HL-60/S4 treated with phorbol 12-myristate 13-acetate at 8.2 ng/mL for 4 days and 3 days (cell line): ENCODE results near the gene SRI.

Experiments
- in situ Hi-C: fragments of 300-500 bp; cut with MboI; formaldehyde crosslinking; loops from 2 replicates; pipeline ENCODE4 v1.15.0; 2022; ENCODE audit warnings: low sequenced_read_pairs

The SRI gene

GRCh38 chr7:88226886-88227516, 7.2 kb upstream of the SRI start:
- in situ Hi-C loops: no loop called here

- in situ Hi-C loops: no loop called here
Measured at GRCh38 chr7:88226201-88226600, 6.4 kb upstream of the SRI start.

- in situ Hi-C loops: no loop called here
Measured at GRCh38 chr7:88224601-88225275, 4.9 kb upstream of the SRI start.

DNA sequence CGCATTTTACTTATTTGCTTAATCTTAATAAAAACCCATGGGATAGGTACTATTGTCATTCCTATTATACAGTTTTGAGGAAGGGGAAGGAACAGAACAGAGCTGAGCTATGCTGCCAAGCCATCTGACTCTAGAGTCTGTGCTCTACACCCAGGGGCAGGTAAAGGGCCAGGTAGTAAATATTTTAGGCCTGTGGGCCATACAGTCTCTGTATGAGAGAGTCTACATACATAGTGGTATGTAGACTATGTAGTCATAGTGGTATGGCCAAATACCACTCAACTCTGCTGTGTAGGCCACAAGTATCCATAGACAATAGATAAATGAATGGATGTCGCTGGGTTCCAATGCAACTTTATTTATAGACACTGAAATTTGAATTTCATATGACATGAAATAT, 3.4 kb upstream of the SRI start:
- in situ Hi-C loops: no loop called here

GRCh38 chr7:88218836-88219605, 817 bp downstream of the SRI start:
- in situ Hi-C loops: no loop called here

DNA sequence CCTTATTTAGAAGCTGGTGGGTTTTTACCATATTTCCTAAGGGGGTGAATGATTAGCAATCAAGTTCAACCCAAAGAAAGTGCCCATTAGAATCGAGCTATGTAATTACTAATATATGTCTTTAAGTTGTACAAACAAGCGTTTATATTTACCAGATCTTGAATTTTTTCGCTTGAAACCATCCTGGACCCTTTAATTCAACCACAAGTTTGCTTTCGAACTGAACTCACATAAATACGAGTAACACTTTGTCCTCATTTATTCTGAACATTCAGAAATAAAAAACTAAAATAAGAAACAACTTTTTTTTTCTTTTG, 1.5 kb downstream of the SRI start:
- in situ Hi-C loops: no loop called here

DNA sequence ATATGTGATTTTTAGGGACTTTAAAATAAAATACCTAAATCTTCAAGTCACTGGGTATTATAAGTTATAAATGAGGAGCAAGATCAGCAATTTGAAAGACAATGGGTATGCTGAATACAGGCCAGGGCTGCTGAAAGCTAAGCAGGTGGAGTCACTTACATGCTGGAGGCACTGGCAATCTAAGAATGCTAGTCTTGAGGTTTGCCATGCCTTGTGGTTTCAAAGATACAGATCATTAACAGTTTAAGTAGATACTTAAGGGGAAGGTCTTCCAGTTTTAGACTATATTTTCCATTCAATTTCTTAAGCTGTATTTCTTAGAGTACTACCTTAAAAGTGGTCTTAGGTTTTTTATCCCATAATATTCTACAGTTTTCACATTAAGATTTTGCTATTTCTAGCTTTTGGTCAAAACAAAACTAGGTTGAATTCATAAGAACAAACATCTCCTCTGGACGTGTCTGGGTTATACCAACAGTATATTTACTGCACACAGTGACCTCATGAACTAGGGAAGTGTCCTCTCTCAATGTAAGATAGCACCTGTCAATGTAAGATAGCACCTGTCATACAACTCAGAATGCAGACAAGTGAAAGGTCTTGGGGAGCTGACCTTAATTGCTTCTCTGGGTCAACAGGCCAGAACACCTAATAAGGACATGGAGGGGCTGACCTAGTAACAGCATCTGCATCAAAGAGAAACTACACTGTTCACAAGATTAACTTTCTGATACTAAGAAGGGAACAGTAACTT, 2.0 kb downstream of the SRI start:
- in situ Hi-C loops: no loop called here

DNA sequence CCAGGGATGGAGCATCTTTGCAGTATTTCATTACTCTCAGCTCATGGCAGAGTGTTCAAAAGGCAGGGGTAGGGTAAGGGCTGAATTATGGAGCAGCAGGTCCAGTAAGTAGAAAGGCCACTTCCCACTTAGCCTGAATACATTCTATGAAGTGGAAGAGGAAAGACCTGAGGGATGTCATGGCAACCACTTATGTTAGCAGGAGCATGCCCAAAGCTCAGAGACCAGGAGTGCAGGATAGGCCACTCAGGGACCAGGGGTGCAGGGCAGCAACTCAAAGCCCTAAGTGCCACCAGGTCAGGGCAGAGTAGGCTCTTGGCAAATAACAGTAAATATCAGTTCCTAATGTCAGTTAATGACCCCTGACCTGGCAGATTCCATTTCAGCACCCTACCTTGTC, 3.6 kb downstream of the SRI start:
- in situ Hi-C loops: no loop called here

GRCh38 chr7:88215295-88215694, 4.5 kb downstream of the SRI start:
- in situ Hi-C loops: no loop called here

- in situ Hi-C loops: no loop called here
Measured at GRCh38 chr7:88214456-88214855, 5.4 kb downstream of the SRI start.

DNA sequence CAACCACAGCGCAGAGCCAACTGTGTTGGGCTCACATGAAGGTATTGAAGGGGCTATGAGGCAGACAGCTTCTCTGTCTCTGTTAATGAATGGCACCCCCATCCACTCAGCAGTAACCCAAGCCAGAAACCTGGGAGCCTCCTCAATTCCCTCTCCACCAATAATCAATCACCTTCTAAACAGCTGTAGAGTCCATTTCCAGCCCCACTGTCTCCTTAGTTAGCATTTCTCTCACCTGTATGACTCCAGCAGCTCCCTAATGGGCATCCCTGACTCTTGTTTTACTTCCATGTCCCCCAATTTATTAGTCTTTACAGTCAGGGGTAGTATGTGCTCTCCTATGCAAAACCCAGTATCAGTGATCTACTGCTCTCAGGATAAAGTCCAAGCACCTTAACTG, 6.9 kb downstream of the SRI start:
- in situ Hi-C loops: no loop called here

DNA sequence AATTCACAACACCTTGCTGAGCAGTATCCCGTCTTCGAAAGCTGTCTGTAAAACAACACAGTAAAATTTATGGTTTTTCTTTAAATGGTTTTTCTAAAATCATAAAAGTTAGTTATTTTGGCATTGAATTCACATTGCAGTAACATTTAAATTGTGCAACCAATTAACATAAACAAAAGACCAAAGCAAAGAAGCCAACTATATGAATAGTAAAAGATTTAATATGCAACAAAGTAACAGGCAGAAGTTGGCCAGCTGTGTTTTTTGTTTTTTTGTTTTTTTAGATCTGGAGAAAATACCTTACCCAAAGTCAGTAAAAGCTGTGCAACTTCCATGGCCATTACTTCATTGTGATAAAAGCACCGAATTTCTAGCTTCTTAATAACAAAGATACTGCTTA, 11.3 kb downstream of the SRI start:
- in situ Hi-C loops: no loop called here

GRCh38 chr7:88206254-88206653, 13.6 kb downstream of the SRI start:
- in situ Hi-C loops: no loop called here

- in situ Hi-C loops: no loop called here
Measured at GRCh38 chr7:88205179-88205578, 14.7 kb downstream of the SRI start.

DNA sequence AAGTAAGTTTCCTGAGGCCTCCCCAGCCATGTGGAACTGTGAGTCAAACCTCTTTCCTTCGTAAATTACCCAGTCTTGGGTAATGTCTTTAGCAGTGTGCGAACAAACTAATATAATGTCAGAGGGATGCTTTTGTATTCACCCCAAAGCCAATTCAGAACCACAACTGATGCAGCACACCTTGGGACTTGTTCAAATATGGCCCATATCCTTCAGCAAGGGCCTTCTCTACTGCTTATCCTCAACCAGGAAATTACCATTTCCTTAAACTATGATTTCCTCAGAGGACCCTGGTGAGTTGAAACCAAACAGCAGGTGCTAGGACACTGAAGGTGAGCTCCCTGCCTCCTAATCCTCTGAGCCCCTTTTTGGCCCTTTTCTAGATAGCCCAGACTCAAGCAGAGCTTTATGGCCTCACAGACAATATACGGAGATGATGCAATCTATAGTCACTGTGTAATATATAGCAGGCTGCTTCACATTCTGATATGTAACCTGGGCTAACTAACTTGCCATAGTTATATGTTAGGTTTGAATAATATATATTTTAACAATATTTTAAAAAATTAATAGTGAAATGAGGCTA, 15.2 kb downstream of the SRI start:
- in situ Hi-C loops: no loop called here

DNA sequence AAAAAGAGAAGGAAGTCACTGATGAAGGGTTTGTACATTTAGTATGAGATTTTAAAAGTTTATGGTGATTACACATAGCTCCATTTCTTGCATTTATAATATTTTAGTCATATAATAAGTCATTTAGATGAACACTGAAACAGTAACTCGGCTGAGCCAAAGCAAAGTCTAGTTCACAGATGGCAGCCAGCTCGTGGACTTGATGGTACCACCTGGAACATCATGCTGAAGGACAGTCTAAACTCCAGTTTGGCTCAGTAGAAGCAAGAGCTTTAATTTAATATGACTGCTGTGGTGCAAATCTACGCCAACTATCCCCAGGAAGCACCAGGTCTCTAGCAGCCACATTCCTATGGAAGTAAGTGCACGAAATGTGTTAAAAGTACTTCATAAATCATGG, 16.4 kb downstream of the SRI start:
- in situ Hi-C loops: no loop called here

- in situ Hi-C loops: no loop called here
Measured at GRCh38 chr7:88202799-88203198, 17.0 kb downstream of the SRI start.

GRCh38 chr7:88202278-88202677, 17.6 kb downstream of the SRI start:
- in situ Hi-C loops: no loop called here

DNA sequence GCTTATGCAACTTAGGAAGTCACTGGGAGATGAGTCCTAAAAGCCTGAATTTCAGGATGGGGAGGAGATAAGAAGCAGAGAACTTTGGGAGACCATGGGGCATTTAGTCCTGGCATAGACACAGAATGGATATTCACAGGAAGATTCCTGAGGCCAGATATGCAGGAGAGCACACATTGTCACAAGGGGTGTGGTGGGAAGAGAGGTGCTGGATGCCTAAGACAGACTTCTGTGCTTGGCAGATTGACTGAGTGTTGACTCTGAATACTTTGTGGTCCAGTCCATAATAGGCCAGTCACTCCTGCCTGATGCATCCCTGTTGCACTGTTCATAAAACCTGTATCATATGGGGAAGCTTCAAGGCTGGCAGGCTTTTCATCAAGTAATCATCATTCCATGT, 18.5 kb downstream of the SRI start:
- in situ Hi-C loops: no loop called here

DNA sequence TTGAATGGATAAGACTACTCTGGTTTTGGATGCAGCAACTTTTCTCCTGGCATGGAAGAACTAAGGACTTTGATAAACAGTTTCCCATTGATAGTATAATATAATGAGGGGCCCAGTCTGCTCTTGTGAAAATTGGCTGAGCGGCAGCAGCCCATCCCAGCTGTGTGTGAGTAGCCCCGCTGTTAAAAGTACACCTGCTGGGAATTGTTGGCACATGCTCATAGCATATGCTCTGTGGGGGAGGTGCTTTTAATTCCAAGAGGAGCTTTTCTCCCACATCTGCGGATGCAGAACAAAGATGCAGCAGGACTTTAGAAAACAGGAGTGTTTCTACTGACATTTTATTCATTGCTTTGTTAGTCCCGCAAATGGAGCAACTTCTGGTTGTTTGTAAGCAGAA, 19.0 kb downstream of the SRI start:
- in situ Hi-C loops: no loop called here

GRCh38 chr7:88200261-88200660, 19.6 kb downstream of the SRI start:
- in situ Hi-C loops: no loop called here
